Peyer's patch (tissue), 4 donors: ENCODE measurements around the gene C19orf73. TPM values are rescaled to one million over a fixed set of nuclear protein-coding genes. Genes with fewer than 3 reads are reported as not detected.

Source experiments
- DNase-seq, 3 donors: peaks; one replicate each; pipeline ENCODE4 v3.0.0-alpha.2; 2017 to 2019
- H3K27ac ChIP-seq, 4 donors: fragments of 200-600 bp; sonication (generic); one replicate each; pipeline ENCODE4 v1.5.1; 2016 to 2019
- H3K27me3 ChIP-seq, 2 donors: fragments of 200-600 bp; sonication (generic); one replicate each; pipeline ENCODE4 v1.5.1; 2019
- H3K36me3 ChIP-seq, 3 donors: fragments of 200-600 bp; sonication (generic); one replicate each; pipeline ENCODE4 v1.5.1; 2016 to 2019
- H3K4me1 ChIP-seq, 4 donors: fragments of 200-600 bp; sonication (generic); one replicate each; pipeline ENCODE4 v1.5.1; 2016 to 2019
- H3K4me3 ChIP-seq, 4 donors: fragments of 200-600 bp; sonication (generic); 1 replicate in 3 of 4; 2 replicates in 1 of 4; pipeline ENCODE4 v1.5.1; 2016 to 2019; ENCODE audit warnings: mild to moderate bottlenecking in 1 of 4
- H3K9me3 ChIP-seq, 4 donors: fragments of 200-600 bp; sonication (generic); one replicate each; pipeline ENCODE4 v1.5.1; 2016 to 2019; ENCODE audit warnings: mild to moderate bottlenecking in 1 of 4
- POLR2A ChIP-seq, 2 donors: fragments of 450-650 bp; IDR thresholded peaks; one replicate each; pipeline ENCODE4 v1.5.1; 2017; ENCODE audit warnings: antibody characterized with exemption in 2 of 2, mild to moderate bottlenecking in 2 of 2, moderate library complexity in 2 of 2
- small RNA-seq, 2 donors: library from RNA; depleted of rRNA; stranded (forward); fragments of <200 nt; gene quantifications; one replicate each; pipeline ENCODE3, GENCODE V24; 2016
- total RNA-seq, 4 donors: library from RNA; depleted of rRNA; stranded (reverse); fragments of >200 nt; gene quantifications; one replicate each; pipeline ENCODE4 v1.1.0, GENCODE V29; 2016
- TF ChIP-seq, protein P1 (sequence below), 6 experiments: fragments of 450-650 bp in 4 of 6; fragments of 200-600 bp in 2 of 6; sonication (generic) in 1 of 6; IDR thresholded peaks; one replicate each; pipeline ENCODE4 v1.5.1; 2017 to 2019; ENCODE audit warnings: antibody characterized with exemption in 6 of 6, mild to moderate bottlenecking in 3 of 6, moderate library complexity in 1 of 6

C19orf73 gene
- total RNA-seq, 4 donors from 2014 or later = 3.6 to 6.1 (median 4.6) TPM; not detected in 1

DNA sequence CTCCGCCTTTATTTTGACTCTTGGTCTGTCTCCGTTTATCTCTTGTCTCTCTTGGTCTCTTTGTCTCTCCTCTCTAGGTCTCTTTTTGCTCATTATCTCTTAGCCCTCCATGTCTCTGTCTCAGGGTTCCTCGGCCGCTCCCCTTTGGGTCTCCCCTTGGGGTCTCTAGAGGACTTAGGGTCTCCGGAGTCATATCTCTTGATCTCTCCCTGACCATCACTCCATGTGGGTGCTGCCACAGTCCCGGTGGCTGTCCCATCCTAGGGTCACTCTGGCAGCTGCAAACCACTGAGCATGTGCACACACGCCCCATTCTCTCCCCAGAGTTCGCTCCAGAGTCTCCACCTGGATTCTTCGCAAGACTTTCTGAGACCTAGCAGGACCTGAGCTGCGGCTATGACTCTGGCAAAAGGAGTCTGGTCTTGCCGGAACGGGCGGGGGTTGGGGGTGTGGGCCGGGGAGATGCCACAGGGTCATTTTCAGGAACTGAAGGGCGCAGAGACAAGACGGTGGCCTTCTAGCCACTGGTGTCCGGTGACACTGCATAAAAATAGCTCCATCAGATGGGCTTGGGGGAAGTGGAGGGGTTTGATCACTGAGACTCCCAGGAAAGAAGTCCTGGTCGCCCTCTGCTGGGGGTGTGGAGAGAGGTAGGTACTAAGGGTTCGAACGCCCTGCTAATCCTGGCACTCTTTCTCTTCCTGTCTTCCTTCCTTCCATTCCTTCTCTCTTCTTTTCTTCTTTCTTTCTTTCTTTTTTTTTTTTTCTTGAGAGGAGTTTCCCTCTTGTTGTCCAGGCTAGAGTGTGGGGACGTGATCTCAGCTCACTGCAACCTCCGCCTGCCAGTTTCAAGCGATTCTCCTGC, 45.2 kb downstream of the C19orf73 start:
- Histone ChIP-seq H3K4me1 (peaks cover 0 to 4% (median 0%) of the 10 kb centered on the region in 4 donors), H3K36me3 (no peaks in the 10 kb centered on the region), H3K27ac (no peak overlapping the region), H3K9me3 (no peaks in the 10 kb centered on the region), H3K27me3 (peaks cover 0 to 21% of the 10 kb centered on the region in 2 donors), H3K4me3 (no peak overlapping the region)
- DNase-seq = no peak
- no peak for TF ChIP-seq POLR2A (IDR thresholded peaks at IDR 0.05)
- TF ChIP-seq, protein P1, sequence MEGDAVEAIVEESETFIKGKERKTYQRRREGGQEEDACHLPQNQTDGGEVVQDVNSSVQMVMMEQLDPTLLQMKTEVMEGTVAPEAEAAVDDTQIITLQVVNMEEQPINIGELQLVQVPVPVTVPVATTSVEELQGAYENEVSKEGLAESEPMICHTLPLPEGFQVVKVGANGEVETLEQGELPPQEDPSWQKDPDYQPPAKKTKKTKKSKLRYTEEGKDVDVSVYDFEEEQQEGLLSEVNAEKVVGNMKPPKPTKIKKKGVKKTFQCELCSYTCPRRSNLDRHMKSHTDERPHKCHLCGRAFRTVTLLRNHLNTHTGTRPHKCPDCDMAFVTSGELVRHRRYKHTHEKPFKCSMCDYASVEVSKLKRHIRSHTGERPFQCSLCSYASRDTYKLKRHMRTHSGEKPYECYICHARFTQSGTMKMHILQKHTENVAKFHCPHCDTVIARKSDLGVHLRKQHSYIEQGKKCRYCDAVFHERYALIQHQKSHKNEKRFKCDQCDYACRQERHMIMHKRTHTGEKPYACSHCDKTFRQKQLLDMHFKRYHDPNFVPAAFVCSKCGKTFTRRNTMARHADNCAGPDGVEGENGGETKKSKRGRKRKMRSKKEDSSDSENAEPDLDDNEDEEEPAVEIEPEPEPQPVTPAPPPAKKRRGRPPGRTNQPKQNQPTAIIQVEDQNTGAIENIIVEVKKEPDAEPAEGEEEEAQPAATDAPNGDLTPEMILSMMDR (IDR thresholded peaks at IDR 0.05) = no peak

DNA sequence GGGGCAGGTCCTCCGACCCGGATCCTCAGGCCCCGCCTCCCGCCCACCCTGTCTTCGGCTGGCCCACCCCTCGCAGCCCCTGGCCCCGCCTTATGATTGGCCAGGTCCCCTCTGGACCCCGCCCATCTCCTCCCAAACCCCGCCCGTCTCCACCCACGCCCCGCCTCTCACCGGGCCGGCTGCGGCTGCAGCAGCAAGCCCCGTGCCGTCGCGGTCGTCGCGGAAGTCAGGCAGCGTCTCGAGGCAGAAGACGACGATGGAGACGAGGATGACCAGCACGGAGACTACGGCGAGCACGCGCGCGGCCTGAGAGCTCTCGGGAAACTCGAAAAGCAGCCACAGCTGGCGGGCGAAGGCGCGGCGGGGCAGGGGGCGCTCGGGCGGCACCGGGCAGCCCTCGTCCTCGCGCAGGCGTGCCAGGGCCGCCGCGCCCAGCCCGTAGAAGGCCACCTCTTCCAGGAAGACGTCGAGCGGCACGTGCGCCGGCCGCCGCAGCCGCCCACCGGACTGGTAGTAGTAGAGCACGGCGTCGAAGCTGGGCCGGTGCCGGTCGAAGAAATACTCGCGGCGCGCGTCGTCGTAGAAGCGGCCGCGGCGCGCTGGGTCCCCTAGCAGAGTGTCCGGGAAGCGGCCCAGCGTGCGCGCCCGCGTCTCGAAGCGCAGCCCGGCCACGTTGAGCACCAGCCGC, 46.9 kb downstream of the C19orf73 start:
- Histone ChIP-seq H3K27me3 (peaks cover 0 to 26% of the 10 kb centered on the region in 2 donors), H3K27ac (no peak overlapping the region), H3K4me3 (peak overlapping the region in 1 of 4 donors; percentile 23), H3K4me1 (peaks cover 0 to 4% (median 0%) of the 10 kb centered on the region in 4 donors), H3K36me3 (no peaks in the 10 kb centered on the region), H3K9me3 (no peaks in the 10 kb centered on the region)
- TF ChIP-seq POLR2A (IDR thresholded peaks at IDR 0.05) = no peak
- DNase-seq = no peak

DNA sequence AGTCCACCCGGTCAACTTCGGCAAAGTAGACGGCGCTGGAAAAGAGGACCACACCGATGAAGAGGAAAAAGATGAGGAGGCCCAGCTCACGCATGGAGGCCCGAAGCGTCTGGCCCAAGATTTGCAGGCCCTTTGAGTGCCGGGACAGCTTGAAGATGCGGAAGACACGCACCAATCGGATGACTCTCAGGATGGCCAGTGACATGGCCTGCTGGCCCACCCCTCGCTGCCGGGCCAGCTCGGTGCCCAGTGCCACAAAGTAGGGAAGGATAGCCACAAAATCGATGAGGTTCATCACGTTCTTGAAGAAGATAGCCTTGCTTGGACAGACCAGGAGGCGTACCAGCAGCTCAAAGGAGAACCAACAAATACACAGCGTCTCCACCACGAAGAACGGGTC, 48.5 kb downstream of the C19orf73 start:
- H3K9me3 ChIP-seq = no peaks in the 10 kb centered on the region
- no peak overlapping the region for H3K27ac ChIP-seq
- DNase-seq = no peak
- no peak for TF ChIP-seq POLR2A (IDR thresholded peaks at IDR 0.05)
- TF ChIP-seq, protein P1 (IDR thresholded peaks at IDR 0.05) = no peak
- no peaks in the 10 kb centered on the region for H3K36me3 ChIP-seq
- H3K27me3 ChIP-seq = peaks cover 0 to 26% of the 10 kb centered on the region in 2 donors
- no peak overlapping the region for H3K4me3 ChIP-seq
- H3K4me1 ChIP-seq = peaks cover 0 to 4% (median 0%) of the 10 kb centered on the region in 4 donors

DNA sequence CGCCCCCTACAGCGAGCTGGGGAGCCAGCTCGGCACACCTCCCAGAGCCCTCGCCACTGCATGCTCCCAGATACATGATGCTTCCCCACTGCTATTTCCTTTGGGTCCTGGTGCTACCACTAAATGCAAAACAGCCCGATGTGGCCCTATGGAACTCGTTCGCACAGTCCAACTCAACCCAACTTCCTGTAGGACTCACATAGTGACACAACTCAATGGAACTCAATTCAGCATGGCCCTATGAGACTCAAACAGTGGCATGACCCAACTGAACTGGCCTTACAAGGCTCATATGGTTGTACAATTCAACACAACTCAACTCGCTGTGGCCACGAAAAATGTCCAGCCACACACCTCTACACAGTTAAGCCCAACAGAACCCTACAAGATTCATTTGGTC, 49.9 kb downstream of the C19orf73 start:
- no peak for DNase-seq
- Histone ChIP-seq H3K4me3 (no peak overlapping the region), H3K27ac (no peak overlapping the region), H3K27me3 (peaks cover 0 to 36% of the 10 kb centered on the region in 2 donors), H3K4me1 (peaks cover 0 to 15% (median 5%) of the 10 kb centered on the region in 4 donors), H3K36me3 (no peaks in the 10 kb centered on the region), H3K9me3 (no peaks in the 10 kb centered on the region)
- TF ChIP-seq, protein P1 (IDR thresholded peaks at IDR 0.05) = no peak
- no peak for TF ChIP-seq POLR2A (IDR thresholded peaks at IDR 0.05)

Small RNA genes within 50 kb of the gene (small RNA-seq; reads per million reads assigned to genes)
- gene RN7SL708P = 0 reads per million in 2 donors

Other genes with a start within 250 kb of the C19orf73 start
- gene PPP1R15A, start 246.7 kb downstream of the C19orf73 start, total RNA-seq = 100 to 1,000 TPM in 2 of 4 donors, 10 to 100 TPM in 2; 39.2 to 198 (median 80.3) TPM
- not detected for gene TULP2, start 220.4 kb downstream of the C19orf73 start, total RNA-seq
- 100 to 1,000 TPM; 154 to 506 (median 444) TPM for gene NUCB1, start 218.8 kb downstream of the C19orf73 start, total RNA-seq
- 10 to 100 TPM in 3 of 4 donors, not detected in 1; 14.6 to 55.5 (median 45.9) TPM for gene DHDH, start 185.4 kb downstream of the C19orf73 start, total RNA-seq
- gene BAX, start 164.3 kb downstream of the C19orf73 start, total RNA-seq = 100 to 1,000 TPM in 3 of 4 donors, 10 to 100 TPM in 1; 71.0 to 138 (median 104) TPM
- gene FTL, start 153.8 kb downstream of the C19orf73 start, total RNA-seq = 1,000 to 10,000 TPM; 5,249 to 9,852 (median 6,180) TPM
- 10 to 100 TPM; 24.8 to 61.8 (median 44.0) TPM for gene GYS1, start 125.8 kb downstream of the C19orf73 start, total RNA-seq
- 100 to 1,000 TPM in 1 of 4 donors, 10 to 100 TPM in 3; 34.2 to 111 (median 42.8) TPM for gene RUVBL2, start 125.3 kb downstream of the C19orf73 start, total RNA-seq
- 10 to 100 TPM in 1 of 4 donors, not detected in 3; 15.8 TPM for gene LHB, start 102.1 kb downstream of the C19orf73 start, total RNA-seq
- not detected for gene CGB3, start 94.8 kb downstream of the C19orf73 start, total RNA-seq
- gene CGB2, start 87.3 kb downstream of the C19orf73 start, total RNA-seq = not detected
- gene CGB1, start 82.2 kb downstream of the C19orf73 start, total RNA-seq = not detected
- not detected for gene CGB5, start 75.3 kb downstream of the C19orf73 start, total RNA-seq
- gene CGB8, start 70.0 kb downstream of the C19orf73 start, total RNA-seq = not detected
- gene CGB7, start 61.4 kb downstream of the C19orf73 start, total RNA-seq = not detected
- not detected for gene NTF4, start 54.3 kb downstream of the C19orf73 start, total RNA-seq
- not detected for gene KCNA7, start 46.4 kb downstream of the C19orf73 start, total RNA-seq
- gene SNRNP70, start 33.7 kb downstream of the C19orf73 start, total RNA-seq = 100 to 1,000 TPM; 240 to 520 (median 395) TPM
- 10 to 100 TPM in 3 of 4 donors, not detected in 1; 13.5 to 29.4 (median 18.0) TPM for gene LIN7B, start 4.8 kb downstream of the C19orf73 start, total RNA-seq
- gene PPFIA3, start 401 bp upstream of the C19orf73 start, total RNA-seq = 10 to 100 TPM; 12.7 to 24.8 (median 16.4) TPM
- under 1 TPM in 3 of 4 donors, not detected in 1; 0.35 to 0.76 (median 0.67) TPM for gene HRC, start 36.3 kb upstream of the C19orf73 start, total RNA-seq
- 100 to 1,000 TPM; 228 to 419 (median 258) TPM for gene TRPM4, start 38.6 kb upstream of the C19orf73 start, total RNA-seq
- 1 to 10 TPM in 1 of 4 donors, under 1 TPM in 1, not detected in 2; 0.27 to 5.8 TPM for gene SLC6A16, start 206.0 kb upstream of the C19orf73 start, total RNA-seq
- 100 to 1,000 TPM in 1 of 4 donors, 10 to 100 TPM in 3; 12.3 to 203 (median 48.4) TPM for gene CD37, start 216.3 kb upstream of the C19orf73 start, total RNA-seq
- 10 to 100 TPM in 1 of 4 donors, 1 to 10 TPM in 3; 1.2 to 28.1 (median 7.9) TPM for gene TEAD2, start 243.3 kb upstream of the C19orf73 start, total RNA-seq
- gene DKKL1, start 244.7 kb upstream of the C19orf73 start, total RNA-seq = not detected